HG02938 (cell line): ENCODE data around the gene KRTAP9-7.
"Not testable (repeated sequence)": the region's sequence is repeated elsewhere in the genome, so short reads cannot be mapped to it uniquely, and the experiment has no call there.

ENCODE experiments used
- ATAC-seq: cut with Tn5 transposase; IDR thresholded peaks from one replicate; pipeline ENCODE4 v1.9.1; 2021; ENCODE audit warnings: mild to moderate bottlenecking, moderate library complexity; ENCODE audit not compliant: unreplicated experiment

Gene KRTAP9-7

GRCh38 chr17:41271323-41271722 is 4.2 kb upstream of the KRTAP9-7 start:
- not testable (repeated sequence) for ATAC-seq

- ATAC-seq = no peak
Observed at GRCh38 chr17:41271858-41272257, 3.6 kb upstream of the KRTAP9-7 start.

- ATAC-seq = no peak
Observed at GRCh38 chr17:41278176-41278955, 2.9 kb downstream of the KRTAP9-7 start.

- ATAC-seq = no peak
Observed at GRCh38 chr17:41284043-41284442, 8.5 kb downstream of the KRTAP9-7 start.

- no peak for ATAC-seq
Observed at GRCh38 chr17:41284546-41284945, 9.0 kb downstream of the KRTAP9-7 start.

- ATAC-seq = no peak
Observed at GRCh38 chr17:41287050-41287449, 11.6 kb downstream of the KRTAP9-7 start.

- no peak for ATAC-seq
Observed at GRCh38 chr17:41294016-41294415, 18.5 kb downstream of the KRTAP9-7 start.

- ATAC-seq = no peak
Observed at GRCh38 chr17:41296846-41297245, 21.3 kb downstream of the KRTAP9-7 start.

GRCh38 chr17:41298458-41299135 is 23.1 kb downstream of the KRTAP9-7 start:
- ATAC-seq = no peak

GRCh38 chr17:41301204-41301790 is 25.8 kb downstream of the KRTAP9-7 start:
- ATAC-seq = no peak

- no peak for ATAC-seq
Observed at GRCh38 chr17:41301916-41302901, 26.7 kb downstream of the KRTAP9-7 start, which contains the start of gene KRTAP29-1. KRTAP29-1 (minus strand) TSS chr17:41302851; CDS start chr17:41302851, 0 bp downstream.

- ATAC-seq = no peak
Observed at GRCh38 chr17:41302981-41303380, 27.5 kb downstream of the KRTAP9-7 start.

- no peak for ATAC-seq
Observed at GRCh38 chr17:41304091-41304490, 28.6 kb downstream of the KRTAP9-7 start.

GRCh38 chr17:41307647-41308046 is 32.1 kb downstream of the KRTAP9-7 start:
- no peak for ATAC-seq

GRCh38 chr17:41308251-41308917 is 32.9 kb downstream of the KRTAP9-7 start:
- no peak for ATAC-seq

GRCh38 chr17:41308918-41309359 is 33.4 kb downstream of the KRTAP9-7 start, which contains the start of gene KRTAP16-1:
KRTAP16-1 (minus strand) TSS chr17:41309309; CDS start chr17:41309253, 56 bp downstream.
- ATAC-seq = no peak

GRCh38 chr17:41311111-41311510 is 35.6 kb downstream of the KRTAP9-7 start:
- no peak for ATAC-seq

- no peak for ATAC-seq
Observed at GRCh38 chr17:41315204-41315794, 39.8 kb downstream of the KRTAP9-7 start, which contains the start of gene KRTAP17-1. KRTAP17-1 (minus strand) TSS chr17:41315710; CDS start chr17:41315650, 60 bp downstream.

- ATAC-seq = no peak
Observed at GRCh38 chr17:41315814-41316445, 40.4 kb downstream of the KRTAP9-7 start.
